Ovary (tissue), 3 donors: ENCODE data around the gene LANCL1.

Experiments
- CTCF ChIP-seq, 3 donors: fragments of 450-650 bp in 2 of 3; fragments of 200-600 bp in 1 of 3; IDR thresholded peaks; one replicate each; pipeline versions ENCODE4 v1.5.1 to v1.8.0; 2016 to 2022; ENCODE audit warnings: antibody characterized with exemption in 3 of 3, mild to moderate bottlenecking in 1 of 3
- POLR2A ChIP-seq: fragments of 450-650 bp; IDR thresholded peaks from one replicate; pipeline ENCODE4 v1.6.1; 2017; ENCODE audit warnings: antibody characterized with exemption, mild to moderate bottlenecking, moderate library complexity
- donor health status: DM: no; HTN: no; CAD: no.

DNA sequence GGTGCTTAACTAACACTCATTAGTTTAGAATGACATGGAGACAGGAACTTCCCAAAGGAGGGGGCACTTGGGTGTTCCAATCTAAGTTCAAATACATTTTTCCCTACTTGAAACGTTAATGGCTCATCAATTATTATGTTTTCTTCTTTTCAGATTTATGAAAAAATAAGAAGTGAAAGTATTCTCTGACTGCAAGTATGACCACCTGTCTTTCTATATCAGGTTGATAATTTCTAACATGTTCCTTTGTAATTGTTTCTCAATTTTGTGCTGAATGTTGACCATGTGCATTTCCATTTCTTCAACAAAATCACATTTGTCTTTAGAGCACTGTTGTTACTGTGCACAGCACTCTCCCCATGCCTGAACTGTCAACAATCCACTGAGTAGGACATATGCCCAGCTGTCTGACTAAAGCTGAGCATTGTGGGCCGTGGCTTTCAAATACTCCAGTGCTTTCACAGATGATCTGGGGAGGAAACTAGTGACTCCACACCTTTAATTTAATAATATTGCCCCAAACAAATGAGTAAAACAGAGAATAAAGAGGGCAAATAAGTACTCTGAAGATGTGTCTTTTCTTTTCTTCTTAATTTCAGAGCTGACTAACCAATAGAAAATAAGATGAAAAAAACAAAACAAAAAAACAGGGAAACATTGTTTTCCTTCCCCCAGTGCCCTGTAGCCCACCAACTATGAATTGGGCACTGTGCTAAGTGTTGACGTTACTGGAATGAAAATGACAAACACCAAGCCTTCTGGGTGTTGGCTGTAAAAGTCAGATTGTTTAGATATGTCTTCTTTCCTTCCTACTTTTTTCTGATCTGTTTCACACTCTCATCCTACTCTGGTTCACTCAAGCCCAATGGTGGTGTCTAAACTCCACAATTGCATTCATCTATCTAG is 16.0 kb downstream of the LANCL1 start:
- TF ChIP-seq POLR2A (no peak), CTCF (IDR thresholded peaks at IDR 0.05) (no peak)
